OCI-M1 (cell line): Measurements from ENCODE around the gene FAM168B.

ENCODE experiments used
- DNase-seq: peaks from one replicate; lab custom pipeline; 2025; lab: John Stamatoyannopoulos, UW

The FAM168B gene

DNA sequence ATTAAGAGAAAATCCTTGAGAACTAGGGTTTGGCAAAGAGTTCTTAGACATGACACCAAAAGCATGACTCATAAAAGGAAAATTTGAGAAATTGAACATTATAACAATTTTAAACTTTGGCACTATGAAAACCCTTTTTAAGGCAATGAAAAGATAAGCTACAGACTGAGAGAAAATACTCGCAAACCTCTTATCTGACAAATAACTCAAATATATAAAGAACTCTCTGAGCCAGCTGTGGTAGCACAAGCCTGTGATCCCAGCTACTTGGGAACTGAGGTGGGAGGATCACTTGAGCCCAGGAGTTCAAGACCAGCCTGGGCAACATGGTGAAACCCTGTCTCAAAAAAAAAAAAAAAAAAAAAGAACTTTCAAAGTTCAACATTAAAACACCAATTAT lies 70.5 kb downstream of the FAM168B start:
- DNase-seq, result no peak

DNA sequence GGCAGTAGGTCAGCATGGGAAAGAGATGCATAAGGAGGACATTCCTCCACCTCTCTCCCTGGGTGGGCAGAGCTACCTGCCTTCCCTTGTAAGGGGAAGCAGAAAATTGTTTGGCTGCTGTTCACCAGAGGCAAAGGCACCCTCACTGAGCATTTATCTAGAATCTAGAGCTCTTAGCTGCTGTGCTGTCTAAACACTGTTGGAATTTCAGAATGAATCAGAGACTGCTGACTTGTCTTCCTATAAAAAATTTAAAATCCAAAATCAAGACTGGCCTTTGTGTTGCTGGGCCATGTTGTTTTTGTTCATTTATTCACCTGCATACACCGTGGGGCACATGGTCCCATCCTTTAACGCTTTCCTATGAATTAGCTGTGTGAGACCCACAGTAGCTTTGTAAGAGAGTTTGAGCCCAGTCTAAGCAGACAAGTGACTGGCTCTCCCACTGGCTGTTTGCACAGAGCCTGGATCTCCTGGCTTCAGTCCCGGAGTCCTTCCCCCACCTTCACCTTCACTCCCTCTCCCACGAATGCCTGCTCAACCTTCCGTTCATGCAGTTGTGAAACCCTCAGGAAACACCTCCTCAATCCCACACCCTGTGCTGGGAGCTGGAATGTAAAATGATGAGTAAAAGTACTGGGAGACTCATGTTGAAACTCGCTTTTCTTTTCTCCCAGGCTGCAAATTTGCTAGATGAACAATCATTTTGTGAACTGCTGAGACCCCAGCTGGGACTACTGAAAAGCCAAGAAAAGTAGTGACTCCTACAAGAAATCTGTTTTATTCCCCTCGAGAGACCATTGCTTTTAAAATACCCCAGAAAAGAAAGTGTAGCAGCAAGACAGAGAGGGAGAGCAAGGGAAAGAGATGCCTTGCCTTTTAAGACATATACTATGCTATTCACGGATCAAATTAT lies 76.2 kb downstream of the FAM168B start:
- no peak for DNase-seq

DNA sequence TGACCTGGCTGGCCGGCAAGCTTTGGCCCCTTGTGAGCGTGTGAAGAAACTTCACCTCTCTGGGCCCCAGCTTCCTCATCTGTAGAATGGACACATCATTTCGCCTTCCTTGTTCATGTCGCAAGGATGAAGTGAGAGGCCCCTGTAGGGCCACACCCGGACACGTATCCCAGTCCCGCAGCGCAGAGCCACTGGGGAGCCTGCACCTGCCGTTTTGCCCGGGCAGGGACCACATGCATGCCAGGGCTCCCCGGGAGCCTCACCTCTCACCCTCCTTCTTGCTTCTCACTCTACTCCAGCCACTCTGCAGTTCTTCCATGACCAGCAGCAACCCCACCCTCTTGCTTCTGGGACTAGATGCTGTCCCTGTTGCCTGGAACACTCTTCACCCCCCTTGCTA lies 77.5 kb downstream of the FAM168B start:
- no peak for DNase-seq

DNA sequence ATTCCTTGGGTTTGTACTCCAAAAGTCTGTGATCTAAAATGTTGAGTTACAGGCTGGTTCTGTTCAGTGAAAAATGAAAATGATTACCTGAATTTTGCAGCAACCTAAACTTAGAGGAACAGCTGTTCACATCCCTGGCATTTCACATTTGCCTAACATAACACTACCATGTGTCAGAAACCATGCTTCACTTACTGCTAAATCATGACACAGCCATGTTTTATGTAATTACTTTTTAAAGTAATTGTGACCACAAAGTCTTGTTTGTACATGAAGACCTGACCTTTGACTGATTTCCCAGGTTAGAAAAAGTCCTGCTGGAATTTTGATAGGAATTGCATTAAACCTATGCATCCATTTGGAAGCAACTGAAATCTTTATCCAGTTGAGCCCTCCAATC lies 79.1 kb downstream of the FAM168B start:
- DNase-seq, result no peak

DNA sequence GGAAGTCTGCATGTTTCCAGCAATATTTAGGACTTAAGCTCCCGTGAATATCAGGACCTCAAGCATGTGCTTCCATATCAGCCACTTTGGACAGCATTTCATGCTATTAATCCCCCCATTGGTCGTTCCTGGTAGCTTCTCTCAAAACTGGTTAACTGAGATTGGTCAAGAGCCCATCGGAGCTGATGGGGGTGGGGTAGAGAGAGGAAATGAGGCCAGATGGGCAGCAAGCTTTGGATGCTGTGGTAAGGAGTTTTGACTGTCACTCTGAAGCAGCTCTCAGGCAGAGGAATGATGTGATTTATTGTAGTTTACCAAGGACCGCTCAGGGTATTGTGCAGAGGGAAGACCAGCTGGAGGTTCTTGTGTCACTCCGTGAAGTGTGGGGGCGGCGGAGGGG lies 81.8 kb downstream of the FAM168B start:
- DNase-seq, result no peak

DNA sequence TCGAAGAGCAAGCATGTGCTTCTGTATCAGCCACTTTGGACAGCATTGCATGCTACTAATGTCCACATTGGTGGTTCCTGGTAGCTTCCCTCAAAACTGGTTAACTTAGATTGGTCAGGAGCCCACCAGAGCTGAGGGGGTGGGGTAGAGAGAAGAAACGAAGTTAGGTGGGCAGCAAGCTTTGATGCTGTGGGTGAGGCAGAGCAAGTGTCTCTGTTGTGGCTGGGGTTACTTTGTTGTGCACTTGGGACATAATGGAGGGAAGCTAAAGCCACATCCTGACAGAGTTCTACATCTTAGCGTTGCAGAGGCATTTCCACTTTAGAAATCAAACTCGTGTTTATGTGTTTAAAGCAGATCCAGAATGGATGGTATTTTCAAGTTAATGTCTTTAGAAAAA lies 82.7 kb downstream of the FAM168B start:
- no peak for DNase-seq

DNA sequence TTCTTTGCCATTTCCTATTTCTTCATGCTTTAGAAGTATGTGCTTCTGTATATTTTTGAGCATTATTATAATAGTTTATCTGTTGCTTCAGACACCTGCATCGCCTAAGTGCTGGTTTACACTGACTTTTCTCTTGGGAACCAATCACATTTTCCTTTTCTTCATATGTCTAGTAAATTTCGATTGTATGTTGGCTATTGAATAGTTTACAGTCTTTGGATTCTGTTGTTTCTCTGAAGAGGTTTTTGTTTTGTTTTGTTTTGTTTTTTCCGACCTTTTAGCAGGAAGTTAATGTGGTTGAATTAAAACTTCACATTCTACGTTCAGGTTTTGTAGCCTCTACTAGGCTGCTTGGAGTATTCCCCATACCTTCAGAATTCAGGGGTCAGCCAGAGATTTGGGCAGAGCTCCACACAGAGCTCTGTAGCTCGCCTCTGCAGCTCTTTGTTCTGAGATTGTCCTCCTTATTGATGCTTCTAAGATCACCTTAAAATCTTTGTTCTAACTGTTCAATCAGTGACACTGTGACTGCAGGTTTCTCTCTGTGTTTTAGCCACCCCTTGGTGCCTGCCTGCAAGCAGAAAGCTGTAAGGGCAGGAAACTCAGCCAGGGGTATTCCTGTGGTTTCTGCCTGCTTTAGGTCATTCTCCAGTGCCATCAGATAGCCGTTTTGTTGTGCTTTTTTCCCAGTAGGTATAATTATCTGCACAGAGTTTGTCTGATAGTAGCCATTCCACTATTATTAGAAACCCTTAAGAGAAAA lies 83.4 kb downstream of the FAM168B start:
- DNase-seq, result no peak

DNA sequence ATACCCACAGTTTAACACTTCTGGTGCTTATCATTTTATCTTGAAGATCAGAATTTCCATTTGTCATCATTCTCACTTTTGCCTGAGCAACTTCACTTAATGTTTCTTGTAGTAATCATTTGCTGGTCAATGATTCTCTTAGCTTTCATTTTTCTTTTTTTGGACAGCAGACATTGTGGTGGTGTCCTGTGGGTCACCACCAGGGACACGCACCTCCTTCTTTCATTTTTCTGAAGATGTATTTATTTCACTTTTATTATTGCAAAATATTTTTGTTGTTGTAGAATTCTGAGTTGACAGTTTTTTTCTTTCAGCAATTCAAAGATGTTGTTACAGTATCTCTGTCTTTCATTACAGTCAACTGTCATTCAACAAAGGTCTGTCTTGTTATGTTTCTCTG lies 84.3 kb downstream of the FAM168B start:
- no peak for DNase-seq

DNA sequence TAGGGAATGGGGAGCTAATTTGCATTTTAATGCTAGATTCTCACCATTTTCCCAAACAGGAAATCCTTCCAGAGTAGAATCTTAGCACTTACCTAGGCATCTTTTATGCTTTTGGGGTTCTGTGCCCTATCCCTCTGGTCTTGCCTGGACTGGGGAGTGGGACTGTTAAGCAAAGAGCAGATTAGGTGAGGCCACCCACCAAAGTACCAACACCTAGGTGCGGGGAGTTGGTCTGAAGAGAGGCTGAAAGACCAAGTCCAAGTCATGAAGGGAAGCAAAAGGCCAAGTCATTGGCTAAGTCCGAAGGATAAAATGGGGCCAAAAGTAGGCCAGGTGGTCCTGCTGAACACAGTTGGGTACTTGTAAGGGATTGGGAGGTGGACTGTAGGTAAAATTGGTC lies 86.7 kb downstream of the FAM168B start:
- no peak for DNase-seq

DNA sequence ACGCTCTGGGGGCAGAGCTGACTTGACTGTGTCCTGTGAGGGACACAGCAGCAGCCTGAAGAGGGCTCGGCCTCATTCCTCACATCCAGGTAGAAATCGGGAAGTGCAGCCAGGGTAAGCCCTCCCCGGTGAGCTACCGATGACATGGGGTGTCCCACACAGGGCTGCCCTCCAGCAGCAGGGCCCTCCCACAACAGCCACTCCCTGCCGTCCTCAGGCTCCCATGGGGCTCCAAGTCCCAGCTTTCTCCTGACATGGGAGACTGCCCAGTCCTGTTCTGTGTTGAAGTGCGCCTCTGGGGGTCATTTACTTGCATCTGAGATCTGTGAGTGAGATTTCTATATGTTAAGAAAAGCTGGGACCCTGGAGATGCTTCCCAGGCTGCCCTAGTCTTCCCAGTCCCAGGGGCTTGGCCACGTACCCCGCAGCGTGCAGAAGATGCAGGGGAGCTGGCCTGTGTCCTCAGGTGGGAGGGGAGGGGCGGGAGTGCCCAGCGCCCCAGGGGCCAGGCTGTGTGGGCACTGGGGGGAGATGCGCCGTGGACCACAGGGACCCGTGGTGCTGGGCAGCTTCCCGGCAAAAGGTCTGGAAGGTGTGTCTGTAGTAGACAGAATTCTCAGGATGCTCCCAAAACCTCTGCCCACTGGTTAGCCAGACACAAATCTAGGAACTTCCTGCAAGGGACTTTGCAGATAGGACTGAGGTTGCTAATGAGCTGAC lies 87.9 kb downstream of the FAM168B start:
- DNase-seq, result no peak

DNA sequence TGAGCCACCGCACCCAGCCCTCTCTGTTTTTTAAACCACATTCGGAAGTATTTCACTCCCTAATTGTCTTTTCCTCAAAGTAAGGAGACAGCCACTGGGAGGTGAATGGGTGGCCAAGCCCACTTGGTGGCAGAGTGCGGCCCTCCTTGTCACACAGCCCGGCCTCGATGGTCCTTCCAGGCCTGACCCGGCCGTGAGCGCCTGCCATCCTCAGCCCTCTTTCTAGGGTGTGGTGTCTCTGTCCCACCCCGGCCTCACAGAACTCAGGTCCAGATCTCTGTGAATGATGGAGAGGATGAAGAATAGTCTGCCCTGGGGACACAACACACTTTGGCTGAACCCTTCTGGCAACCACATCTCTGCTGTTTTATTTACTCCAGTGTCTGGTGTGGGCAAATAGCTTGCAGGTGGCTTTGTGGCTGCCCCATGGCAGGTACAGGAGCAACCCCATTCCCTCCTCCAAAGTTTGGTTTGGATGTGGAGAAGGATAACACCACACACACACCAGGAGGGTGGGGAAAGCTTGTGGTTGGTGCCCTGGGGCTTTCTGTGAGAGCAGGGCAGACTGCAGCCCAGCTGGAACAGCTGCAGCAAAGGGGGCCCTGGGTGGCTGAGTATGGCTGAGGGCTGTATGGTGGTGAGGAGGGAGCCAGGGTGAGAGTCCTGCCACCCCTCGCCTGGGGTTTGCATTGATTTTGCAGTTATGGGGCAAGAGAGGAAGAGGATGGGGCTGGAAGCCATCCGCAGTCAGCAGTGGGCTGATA lies 88.6 kb downstream of the FAM168B start:
- DNase-seq, result no peak

DNA sequence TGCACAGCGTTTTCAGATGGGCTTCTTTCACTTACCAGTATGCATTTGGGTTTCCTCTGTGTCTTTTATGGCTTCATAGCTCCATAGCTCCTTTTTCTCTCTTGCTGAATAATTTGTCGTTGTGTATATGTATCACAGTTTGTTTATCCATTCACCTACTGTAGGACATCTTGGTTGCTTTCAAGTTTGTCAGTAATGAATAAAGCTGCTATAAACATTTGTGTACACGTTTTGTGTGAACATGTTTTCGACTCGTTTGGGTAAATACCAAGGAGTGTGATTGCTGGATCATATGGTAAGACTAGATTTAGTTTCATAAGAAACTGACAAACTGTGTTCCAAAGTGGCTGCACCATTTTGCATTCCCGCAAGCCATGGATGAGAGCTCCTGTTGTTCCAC lies 94.7 kb downstream of the FAM168B start:
- no peak for DNase-seq
